ENCODE measurements around the gene CCL20. TPM values are rescaled to one million over a fixed set of nuclear protein-coding genes. Genes with fewer than 3 reads are reported as not detected.

Gene CCL20
- total and polyA plus RNA-seq, 2 of the 13 experiments (the other 11 are each of a cell fraction or from before 2014, with no cell fraction given) = 223 to 903 TPM

DNA sequence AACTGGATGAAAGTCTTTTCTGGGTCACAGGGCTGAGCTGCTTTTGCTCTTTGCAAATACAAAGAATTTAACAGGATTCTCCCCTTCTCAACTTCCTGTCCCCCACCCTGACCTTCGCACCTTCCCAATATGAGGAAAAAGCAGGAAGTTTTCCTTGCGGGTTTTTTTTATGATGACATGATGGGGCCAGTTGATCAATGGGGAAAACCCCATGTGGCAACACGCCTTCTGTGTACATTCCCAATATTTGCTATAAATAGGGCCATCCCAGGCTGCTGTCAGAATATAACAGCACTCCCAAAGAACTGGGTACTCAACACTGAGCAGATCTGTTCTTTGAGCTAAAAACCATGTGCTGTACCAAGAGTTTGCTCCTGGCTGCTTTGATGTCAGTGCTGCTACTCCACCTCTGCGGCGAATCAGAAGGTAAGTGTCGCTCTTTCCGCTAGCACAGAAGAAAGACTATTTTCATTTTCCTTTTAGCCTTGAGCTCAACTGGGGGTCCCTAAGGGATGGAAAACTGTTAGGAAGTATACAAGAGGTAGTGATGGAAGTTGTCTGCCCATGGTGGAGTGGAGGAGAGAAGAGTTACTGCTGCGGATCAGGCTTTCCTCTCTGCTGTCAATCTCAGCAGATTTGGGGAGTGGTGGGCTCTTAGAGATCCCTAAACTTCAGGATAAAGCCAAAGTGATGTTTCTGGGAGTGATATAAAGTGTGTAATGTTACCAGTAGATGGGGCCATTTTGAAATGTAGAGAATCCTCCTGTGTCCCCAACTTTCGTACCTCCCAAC is at the start of gene CCL20 (continued):
- TF ChIP-seq KDM2A (CRISPR knock-in tag; IDR thresholded peaks at IDR 0.05; ENCODE audit: borderline replicate concordance, low read depth) = peak; percentile 42; the same call in 1 of the 2 replicates
- no peak for TF ChIP-seq HDAC6 (IDR thresholded peaks at IDR 0.05; ENCODE audit: low read depth, low read length)
- TF ChIP-seq U2AF2 (IDR thresholded peaks at IDR 0.05; ENCODE audit: low read depth, low read length) = no peak
- TF ChIP-seq BHLHE40 (IDR thresholded peaks at IDR 0.05; ENCODE audit: low read length) = peak; percentile 36; the same call in 1 of the 2 replicates
- TF ChIP-seq, protein P1, sequence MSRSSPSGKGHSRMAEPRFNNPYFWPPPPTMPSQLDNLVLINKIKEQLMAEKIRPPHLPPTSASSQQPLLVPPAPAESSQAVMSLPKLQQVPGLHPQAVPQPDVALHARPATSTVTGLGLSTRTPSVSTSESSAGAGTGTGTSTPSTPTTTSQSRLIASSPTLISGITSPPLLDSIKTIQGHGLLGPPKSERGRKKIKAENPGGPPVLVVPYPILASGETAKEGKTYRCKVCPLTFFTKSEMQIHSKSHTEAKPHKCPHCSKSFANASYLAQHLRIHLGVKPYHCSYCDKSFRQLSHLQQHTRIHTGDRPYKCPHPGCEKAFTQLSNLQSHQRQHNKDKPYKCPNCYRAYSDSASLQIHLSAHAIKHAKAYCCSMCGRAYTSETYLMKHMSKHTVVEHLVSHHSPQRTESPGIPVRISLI (CRISPR knock-in tag; IDR thresholded peaks at IDR 0.05; ENCODE audit: borderline replicate concordance) = peak; percentile 99
- no peak for TF ChIP-seq TAF15 (IDR thresholded peaks at IDR 0.05; ENCODE audit: low read depth, low read length, poor library complexity, severe bottlenecking)
- TF ChIP-seq HOXA5 (CRISPR knock-in tag; IDR thresholded peaks at IDR 0.05) = peak; percentile 39
- peak; percentile 83 for TF ChIP-seq HMG20B (CRISPR knock-in tag; conservative IDR thresholded peaks at IDR 0.05)
- peak; percentile 99 for TF ChIP-seq MEF2D (CRISPR knock-in tag; IDR thresholded peaks at IDR 0.05)
- peak; percentile 23; the same call in 1 of the 2 replicates for TF ChIP-seq ZNF460 (CRISPR knock-in tag; IDR thresholded peaks at IDR 0.05; ENCODE audit: borderline replicate concordance)
- TF ChIP-seq MXI1 (IDR thresholded peaks at IDR 0.05; ENCODE audit: borderline replicate concordance, low read depth, low read length) = peak; percentile 97
- peak; percentile 61; the same call in 1 of the 2 replicates for TF ChIP-seq ZNF333 (CRISPR knock-in tag; IDR thresholded peaks at IDR 0.05; ENCODE audit: borderline replicate concordance)
- TF ChIP-seq, protein P2, sequence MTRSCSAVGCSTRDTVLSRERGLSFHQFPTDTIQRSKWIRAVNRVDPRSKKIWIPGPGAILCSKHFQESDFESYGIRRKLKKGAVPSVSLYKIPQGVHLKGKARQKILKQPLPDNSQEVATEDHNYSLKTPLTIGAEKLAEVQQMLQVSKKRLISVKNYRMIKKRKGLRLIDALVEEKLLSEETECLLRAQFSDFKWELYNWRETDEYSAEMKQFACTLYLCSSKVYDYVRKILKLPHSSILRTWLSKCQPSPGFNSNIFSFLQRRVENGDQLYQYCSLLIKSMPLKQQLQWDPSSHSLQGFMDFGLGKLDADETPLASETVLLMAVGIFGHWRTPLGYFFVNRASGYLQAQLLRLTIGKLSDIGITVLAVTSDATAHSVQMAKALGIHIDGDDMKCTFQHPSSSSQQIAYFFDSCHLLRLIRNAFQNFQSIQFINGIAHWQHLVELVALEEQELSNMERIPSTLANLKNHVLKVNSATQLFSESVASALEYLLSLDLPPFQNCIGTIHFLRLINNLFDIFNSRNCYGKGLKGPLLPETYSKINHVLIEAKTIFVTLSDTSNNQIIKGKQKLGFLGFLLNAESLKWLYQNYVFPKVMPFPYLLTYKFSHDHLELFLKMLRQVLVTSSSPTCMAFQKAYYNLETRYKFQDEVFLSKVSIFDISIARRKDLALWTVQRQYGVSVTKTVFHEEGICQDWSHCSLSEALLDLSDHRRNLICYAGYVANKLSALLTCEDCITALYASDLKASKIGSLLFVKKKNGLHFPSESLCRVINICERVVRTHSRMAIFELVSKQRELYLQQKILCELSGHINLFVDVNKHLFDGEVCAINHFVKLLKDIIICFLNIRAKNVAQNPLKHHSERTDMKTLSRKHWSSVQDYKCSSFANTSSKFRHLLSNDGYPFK (CRISPR knock-in tag; IDR thresholded peaks at IDR 0.05; ENCODE audit: borderline replicate concordance) = no peak
- TF ChIP-seq HNRNPH1 (optimal IDR thresholded peaks at IDR 0.05; ENCODE audit: low read depth, low read length) = no peak
- TF ChIP-seq, protein P3, sequence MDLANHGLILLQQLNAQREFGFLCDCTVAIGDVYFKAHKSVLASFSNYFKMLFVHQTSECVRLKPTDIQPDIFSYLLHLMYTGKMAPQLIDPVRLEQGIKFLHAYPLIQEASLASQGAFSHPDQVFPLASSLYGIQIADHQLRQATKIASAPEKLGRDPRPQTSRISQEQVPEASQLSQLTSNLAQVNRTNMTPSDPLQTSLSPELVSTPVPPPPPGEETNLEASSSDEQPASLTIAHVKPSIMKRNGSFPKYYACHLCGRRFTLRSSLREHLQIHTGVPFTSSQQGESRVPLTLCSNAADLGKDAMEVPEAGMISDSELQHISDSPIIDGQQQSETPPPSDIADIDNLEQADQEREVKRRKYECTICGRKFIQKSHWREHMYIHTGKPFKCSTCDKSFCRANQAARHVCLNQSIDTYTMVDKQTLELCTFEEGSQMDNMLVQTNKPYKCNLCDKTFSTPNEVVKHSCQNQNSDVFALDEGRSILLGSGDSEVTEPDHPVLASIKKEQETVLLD (CRISPR knock-in tag; IDR thresholded peaks at IDR 0.05; ENCODE audit: low read depth) = 0 out of 2 replicates have a peak, but pooled peaks have one; percentile 14
- TF ChIP-seq ZNF607 (CRISPR knock-in tag; IDR thresholded peaks at IDR 0.05; ENCODE audit: borderline replicate concordance) = peak; percentile 67; the same call in 1 of the 2 replicates
- TF ChIP-seq ERF (CRISPR knock-in tag; IDR thresholded peaks at IDR 0.05) = peak; percentile 98
- TF ChIP-seq, protein P4, sequence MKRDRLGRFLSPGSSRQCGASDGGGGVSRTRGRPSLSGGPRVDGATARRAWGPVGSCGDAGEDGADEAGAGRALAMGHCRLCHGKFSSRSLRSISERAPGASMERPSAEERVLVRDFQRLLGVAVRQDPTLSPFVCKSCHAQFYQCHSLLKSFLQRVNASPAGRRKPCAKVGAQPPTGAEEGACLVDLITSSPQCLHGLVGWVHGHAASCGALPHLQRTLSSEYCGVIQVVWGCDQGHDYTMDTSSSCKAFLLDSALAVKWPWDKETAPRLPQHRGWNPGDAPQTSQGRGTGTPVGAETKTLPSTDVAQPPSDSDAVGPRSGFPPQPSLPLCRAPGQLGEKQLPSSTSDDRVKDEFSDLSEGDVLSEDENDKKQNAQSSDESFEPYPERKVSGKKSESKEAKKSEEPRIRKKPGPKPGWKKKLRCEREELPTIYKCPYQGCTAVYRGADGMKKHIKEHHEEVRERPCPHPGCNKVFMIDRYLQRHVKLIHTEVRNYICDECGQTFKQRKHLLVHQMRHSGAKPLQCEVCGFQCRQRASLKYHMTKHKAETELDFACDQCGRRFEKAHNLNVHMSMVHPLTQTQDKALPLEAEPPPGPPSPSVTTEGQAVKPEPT (CRISPR knock-in tag; IDR thresholded peaks at IDR 0.05; ENCODE audit: low read depth) = peak; percentile 70; the same call in 1 of the 2 replicates
- peak; percentile 39; the same call in 1 of the 2 replicates for TF ChIP-seq CHD4 (IDR thresholded peaks at IDR 0.05; ENCODE audit: borderline replicate concordance, low read length)
- TF ChIP-seq ZNF260 (CRISPR knock-in tag; IDR thresholded peaks at IDR 0.05; ENCODE audit: borderline replicate concordance, low read depth) = no peak
- peak; percentile 100 for TF ChIP-seq ELF3 (CRISPR knock-in tag; IDR thresholded peaks at IDR 0.05)
- TF ChIP-seq TMF1 (CRISPR knock-in tag; IDR thresholded peaks at IDR 0.05; ENCODE audit: low read depth) = 0 out of 2 replicates have a peak, but pooled peaks have one; percentile 23
